HUES48 (cell line): Measurements from ENCODE around the gene VPS16.

Source experiments
- H3K27ac ChIP-seq: one replicate; pipeline ENCODE4 v1.7.0; 2013; ENCODE audit warnings: low read depth, low read length, inconsistent platforms
- H3K27me3 ChIP-seq: 2 replicates; pipeline ENCODE4 v1.6.1; 2013; ENCODE audit warnings: mild to moderate bottlenecking, low read length; ENCODE audit not compliant: control insufficient read depth, insufficient read depth
- H3K36me3 ChIP-seq: 2 replicates; pipeline ENCODE4 v1.6.1; 2013; ENCODE audit warnings: low read length; ENCODE audit not compliant: control insufficient read depth, insufficient read depth
- H3K4me1 ChIP-seq: 2 replicates; pipeline ENCODE4 v1.6.1; 2013; ENCODE audit warnings: mild to moderate bottlenecking, low read length; ENCODE audit not compliant: control insufficient read depth, insufficient read depth
- H3K4me3 ChIP-seq: 2 replicates; pipeline ENCODE4 v1.5.1; 2013; ENCODE audit warnings: mild to moderate bottlenecking, low read depth, low read length
- H3K9ac ChIP-seq: 2 replicates; pipeline ENCODE4 v1.6.1; 2013; ENCODE audit warnings: mild to moderate bottlenecking, low read depth, low read length, moderate library complexity
- H3K9me3 ChIP-seq: 2 replicates; pipeline ENCODE4 v1.6.1; 2013; ENCODE audit warnings: low read length; ENCODE audit not compliant: control insufficient read depth, insufficient read depth

Gene VPS16

DNA sequence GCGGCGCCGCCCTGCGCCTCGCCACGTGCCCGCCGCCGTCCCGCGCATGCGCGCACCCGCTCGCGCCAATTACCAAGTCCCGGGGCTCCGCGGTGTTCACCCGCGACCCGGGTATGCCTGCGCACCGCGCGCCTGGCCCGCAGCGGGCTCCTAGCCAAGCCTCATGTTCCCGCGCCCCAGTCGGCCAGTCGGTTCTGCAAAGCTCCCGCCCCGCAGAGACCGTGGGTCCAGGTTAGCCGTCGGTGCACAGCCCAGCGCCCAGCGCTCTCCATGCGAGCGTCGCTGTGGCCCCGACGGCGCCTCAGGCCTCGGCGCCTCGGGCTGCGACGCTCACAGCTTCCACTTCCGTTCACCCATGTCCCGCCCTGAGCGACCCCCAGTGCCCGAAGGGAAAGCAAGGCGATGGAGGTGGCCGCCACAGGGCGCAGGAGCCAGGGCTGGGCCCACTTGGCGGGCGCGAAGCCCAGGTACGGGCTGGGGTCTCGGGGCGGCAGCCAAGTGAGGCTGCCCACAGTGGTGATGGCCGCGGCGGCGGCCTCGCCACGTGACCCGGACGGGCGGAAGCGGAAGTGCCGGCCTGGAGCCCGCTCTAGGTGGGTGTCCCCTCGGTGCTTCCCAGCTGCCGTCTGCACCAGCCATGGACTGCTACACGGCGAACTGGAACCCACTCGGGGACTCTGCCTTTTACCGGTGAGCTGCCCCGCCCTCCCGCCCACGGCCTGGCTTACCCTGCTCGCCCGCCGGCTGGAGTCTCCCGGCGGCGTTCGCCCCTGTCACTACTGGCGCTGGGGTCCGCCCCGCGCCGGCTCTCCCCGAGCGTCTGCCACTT is at the start of gene VPS16, which contains the start of gene PCED1A:
VPS16 (plus strand) TSS at position 608 of the 829 bp plus-strand sequence; CDS start at position 638, 30 bp downstream.
PCED1A (minus strand) TSS at position 518 of the 829 bp plus-strand sequence. CDS start 743 bp downstream, outside the sequence.
- peaks cover 14% of the 10 kb centered on the region for H3K27me3 ChIP-seq
- H3K36me3 ChIP-seq: no peaks in the 10 kb centered on the region
- 0 out of 2 replicates have a peak, but pooled peaks cover 3% of the 10 kb centered on the region for H3K4me1 ChIP-seq
- H3K4me3 ChIP-seq: peak within 1 kb of the TSS; percentile 84
- no peak within 1 kb of the TSS for H3K27ac ChIP-seq
- peak within 1 kb of the TSS; percentile 68 for H3K9ac ChIP-seq
- H3K9me3 ChIP-seq: no peaks in the 10 kb centered on the region

DNA sequence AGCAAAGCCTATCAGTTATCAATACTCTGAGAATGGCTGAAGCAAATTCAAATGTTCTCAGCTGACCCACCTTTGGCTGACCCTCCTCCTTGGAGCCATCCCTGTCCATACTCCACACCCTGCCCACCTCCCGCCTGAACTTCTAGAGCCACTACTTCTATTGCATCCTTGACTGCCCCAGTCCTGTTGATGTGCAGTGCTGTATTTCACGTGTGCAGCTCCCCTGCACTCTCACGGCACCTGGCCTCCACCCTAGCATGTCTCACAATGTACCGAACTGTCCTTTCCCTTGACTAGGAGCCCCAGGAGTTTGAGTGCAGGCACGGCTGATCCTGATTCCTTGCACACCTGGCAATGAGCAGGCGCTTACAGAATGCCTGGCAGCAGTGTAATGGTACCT is 47.1 kb upstream of the VPS16 start:
- Histone ChIP-seq H3K4me1 (no peaks in the 10 kb centered on the region), H3K36me3 (peaks cover 40% of the 10 kb centered on the region), H3K27me3 (no peaks in the 10 kb centered on the region), H3K27ac (no peak overlapping the region), H3K4me3 (no peak overlapping the region), H3K9ac (no peak overlapping the region), H3K9me3 (no peaks in the 10 kb centered on the region)

DNA sequence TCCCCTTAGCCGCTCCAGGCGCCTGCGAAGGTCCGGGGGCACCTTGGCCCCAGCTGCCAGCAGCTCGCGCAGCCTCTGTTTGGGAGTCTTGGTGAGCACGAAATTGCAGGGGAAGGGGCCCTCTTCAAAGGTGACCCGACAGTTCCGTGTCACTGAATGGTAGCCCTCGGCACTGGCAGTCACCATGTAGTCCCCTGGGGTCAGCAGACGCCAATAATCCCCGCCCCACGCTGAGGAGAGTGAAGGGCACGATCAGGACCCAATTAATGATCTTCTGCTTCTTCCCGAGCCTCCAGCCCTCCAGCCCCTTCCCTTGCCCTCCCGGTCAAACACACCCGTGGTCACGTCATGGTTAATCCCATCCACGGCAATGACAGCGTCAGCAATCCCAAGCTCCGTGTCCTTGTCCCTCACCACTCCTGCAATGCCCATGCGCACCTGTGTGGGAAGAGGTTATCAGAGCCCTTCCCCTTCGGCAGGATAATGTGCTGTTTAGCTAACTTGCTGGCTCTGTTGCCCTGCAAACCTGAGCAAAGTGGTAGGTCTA is 46.3 kb upstream of the VPS16 start:
- H3K4me1 ChIP-seq: no peaks in the 10 kb centered on the region; the same call in 1 of the 2 replicates
- H3K27me3 ChIP-seq: 0 out of 2 replicates have a peak, but pooled peaks cover 1% of the 10 kb centered on the region

DNA sequence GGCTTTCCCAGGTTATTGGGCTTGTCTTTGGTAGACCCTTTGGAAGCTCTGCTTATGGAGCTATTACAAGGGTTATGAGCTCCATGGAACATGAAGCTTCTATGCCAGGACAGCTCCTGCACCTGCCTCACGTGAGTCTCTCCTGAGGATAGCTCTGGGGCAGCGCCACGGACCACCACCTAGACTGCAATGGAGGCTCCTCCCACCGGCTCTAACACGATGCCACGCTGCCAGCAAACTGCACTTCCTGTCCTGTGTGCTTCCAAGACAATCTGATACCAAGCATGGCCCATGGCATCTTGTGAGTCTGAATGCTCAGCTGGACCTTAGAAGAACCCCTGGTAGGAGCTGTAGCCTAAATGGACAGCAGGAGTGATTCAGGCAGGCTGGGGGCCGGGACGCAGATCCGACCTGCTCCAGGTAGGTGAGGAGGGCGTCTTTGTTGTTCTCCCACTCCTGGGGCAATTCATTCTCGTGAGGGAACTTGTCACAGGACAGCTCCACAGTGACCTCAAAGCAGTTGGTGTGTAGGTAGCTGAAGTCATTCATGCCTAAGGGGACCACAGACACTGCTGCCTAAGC is 45.6 kb upstream of the VPS16 start:
- H3K27me3 ChIP-seq: 0 out of 2 replicates have a peak, but pooled peaks cover 6% of the 10 kb centered on the region
- H3K9me3 ChIP-seq: no peaks in the 10 kb centered on the region
- peaks cover 40% of the 10 kb centered on the region for H3K36me3 ChIP-seq
- H3K27ac ChIP-seq: no peak overlapping the region
- no peak overlapping the region for H3K9ac ChIP-seq
- no peak overlapping the region for H3K4me3 ChIP-seq
- H3K4me1 ChIP-seq: peaks cover 5% of the 10 kb centered on the region; the same call in 1 of the 2 replicates

More for the DNA sequence above, 46.3 kb upstream of the VPS16 start:
- Histone ChIP-seq H3K4me3 (no peak overlapping the region), H3K36me3 (peaks cover 40% of the 10 kb centered on the region), H3K27ac (no peak overlapping the region), H3K9ac (no peak overlapping the region), H3K9me3 (no peaks in the 10 kb centered on the region)

DNA sequence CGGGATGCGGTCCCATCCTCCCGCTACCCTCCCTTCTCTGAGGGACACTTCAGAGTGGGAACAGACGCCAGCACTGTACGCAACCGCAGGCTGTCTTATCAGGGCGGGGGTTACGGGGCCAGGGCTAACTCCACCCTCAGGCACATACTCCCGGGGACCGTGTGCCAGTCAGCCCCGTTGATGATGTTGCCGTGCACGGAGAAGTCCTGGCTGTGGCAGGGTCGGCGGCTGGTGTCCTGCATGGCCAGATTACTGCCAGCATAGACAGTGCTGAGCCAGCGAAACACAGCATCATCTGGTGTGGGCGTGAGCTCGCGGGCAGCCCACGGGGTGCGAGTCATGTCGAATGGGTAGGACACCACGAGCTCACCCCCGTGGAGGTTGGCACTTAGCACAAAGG is 45.1 kb upstream of the VPS16 start:
- H3K9ac ChIP-seq: no peak overlapping the region
- no peak overlapping the region for H3K4me3 ChIP-seq
- peaks cover 5% of the 10 kb centered on the region; the same call in 1 of the 2 replicates for H3K4me1 ChIP-seq
- no peak overlapping the region for H3K27ac ChIP-seq
- H3K9me3 ChIP-seq: no peaks in the 10 kb centered on the region
- H3K27me3 ChIP-seq: 0 out of 2 replicates have a peak, but pooled peaks cover 10% of the 10 kb centered on the region
- H3K36me3 ChIP-seq: peaks cover 40% of the 10 kb centered on the region

DNA sequence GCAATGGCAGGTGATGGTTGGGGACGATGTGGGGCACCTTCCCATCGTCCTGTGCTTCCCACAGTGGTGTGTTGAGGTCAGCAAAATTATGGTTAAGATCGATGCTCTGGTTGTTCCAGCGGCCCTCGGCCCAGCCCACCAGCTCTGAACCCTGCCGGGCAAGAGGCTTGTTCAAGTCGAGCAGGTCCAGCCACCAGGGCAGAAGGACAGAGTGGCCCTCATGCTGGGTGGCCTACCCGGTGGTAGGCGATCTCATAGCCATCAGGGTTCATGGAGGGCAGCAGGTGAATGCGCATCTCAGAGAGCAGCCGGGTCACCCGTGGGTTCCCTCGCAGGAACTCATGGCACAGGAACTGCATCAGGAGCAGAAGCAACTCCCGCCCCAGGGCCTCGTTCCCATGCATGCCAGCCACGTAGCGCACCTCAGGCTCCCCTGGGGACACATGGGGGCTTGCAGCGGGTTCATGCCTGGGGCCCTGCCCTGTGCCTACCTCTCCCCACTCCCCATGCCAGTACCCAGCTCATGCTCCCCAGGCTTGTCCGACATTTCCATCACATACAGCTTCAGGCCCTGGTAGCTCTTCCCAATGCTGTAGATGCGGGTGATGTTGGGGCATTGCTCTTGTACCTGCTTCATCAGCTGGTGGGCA is 44.4 kb upstream of the VPS16 start:
- H3K9me3 ChIP-seq: no peaks in the 10 kb centered on the region
- H3K4me3 ChIP-seq: no peak overlapping the region
- H3K27me3 ChIP-seq: peaks cover 16% of the 10 kb centered on the region
- H3K27ac ChIP-seq: no peak overlapping the region
- peaks cover 40% of the 10 kb centered on the region for H3K36me3 ChIP-seq
- no peak overlapping the region for H3K9ac ChIP-seq
- peaks cover 9% of the 10 kb centered on the region; the same call in 1 of the 2 replicates for H3K4me1 ChIP-seq

DNA sequence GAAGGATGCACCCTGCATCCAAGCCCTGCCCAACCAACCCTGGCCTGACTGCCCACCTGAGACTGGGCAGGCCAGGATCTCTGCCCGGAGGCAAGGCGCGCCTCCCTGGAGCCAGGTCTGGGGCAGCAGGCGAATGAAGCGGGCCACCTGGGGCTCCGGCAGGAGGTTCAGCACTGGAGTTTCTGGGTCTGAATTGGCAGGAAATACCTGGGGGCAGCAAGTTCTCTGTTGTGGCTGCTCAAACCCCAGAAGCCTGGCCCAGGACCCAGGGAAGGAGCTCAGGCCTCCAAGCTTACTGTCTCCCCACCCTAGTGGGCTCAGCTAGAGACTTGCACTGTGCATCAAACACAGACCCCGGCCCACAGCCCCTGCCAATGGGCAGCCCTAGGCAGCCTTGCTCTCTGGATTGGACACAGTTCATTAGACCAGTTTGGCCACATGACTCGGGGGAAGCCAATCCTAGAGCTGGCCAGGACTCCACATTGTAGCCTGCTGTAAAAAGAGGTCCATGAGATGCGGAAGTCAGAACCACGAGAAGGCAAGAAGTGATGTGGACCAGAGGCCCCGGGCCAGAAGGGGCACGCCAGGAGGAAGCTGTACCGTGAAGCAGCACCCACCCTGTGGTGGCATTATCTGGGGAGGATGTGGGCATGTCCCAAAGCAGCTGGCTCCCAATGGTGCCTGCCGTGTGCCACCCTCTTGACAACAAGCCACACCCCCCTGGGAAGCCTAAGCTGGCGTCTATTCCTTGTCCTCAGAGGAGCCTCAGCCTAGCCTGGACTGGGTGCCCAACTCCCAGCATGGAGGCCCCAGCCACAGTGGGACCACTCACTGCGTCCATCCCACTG is 43.2 kb upstream of the VPS16 start:
- no peak overlapping the region for H3K9ac ChIP-seq
- H3K9me3 ChIP-seq: no peaks in the 10 kb centered on the region
- H3K27ac ChIP-seq: no peak overlapping the region
- no peak overlapping the region for H3K4me3 ChIP-seq
- H3K36me3 ChIP-seq: peaks cover 40% of the 10 kb centered on the region
- peaks cover 28% of the 10 kb centered on the region for H3K27me3 ChIP-seq
- peaks cover 13% of the 10 kb centered on the region; the same call in 1 of the 2 replicates for H3K4me1 ChIP-seq

DNA sequence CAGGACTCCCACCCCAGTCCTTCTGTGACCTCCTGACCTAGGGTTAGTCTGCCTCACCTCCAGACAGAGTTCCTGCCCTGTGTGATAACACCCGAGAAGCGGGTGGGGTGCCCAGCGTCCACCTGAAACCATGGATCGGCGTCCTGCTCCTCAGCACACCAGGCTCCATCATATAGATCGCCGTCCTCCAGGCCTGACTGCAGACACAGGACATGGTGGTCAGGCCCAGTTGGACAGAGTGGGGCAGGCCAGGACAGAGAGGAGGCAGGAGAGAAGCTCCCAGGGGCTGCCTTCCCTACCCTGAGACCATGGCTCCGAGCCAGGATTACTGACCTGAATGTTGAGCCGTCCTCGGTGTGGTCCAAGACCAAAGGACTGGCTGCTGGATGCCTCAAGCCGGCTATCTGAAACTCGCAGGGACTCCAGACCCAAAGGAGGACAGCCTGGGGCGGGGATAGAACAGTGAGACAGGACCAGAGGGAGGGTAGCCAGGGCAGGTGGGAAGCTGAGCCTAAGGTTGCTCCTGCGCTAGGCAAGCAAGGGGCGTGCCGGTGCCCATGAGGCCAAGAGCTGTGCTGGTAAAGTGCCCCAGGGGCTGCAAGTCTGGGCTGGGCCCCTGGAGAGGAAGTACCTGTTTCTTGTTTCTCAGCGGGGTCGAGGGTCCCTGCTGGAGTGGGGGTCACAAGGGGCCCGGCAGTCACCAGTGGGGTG is 42.3 kb upstream of the VPS16 start:
- Histone ChIP-seq H3K9ac (no peak overlapping the region), H3K27me3 (peaks cover 37% of the 10 kb centered on the region), H3K27ac (peak overlapping the region; percentile 2), H3K9me3 (no peaks in the 10 kb centered on the region), H3K4me1 (peaks cover 13% of the 10 kb centered on the region; the same call in 1 of the 2 replicates), H3K4me3 (no peak overlapping the region), H3K36me3 (peaks cover 40% of the 10 kb centered on the region)

DNA sequence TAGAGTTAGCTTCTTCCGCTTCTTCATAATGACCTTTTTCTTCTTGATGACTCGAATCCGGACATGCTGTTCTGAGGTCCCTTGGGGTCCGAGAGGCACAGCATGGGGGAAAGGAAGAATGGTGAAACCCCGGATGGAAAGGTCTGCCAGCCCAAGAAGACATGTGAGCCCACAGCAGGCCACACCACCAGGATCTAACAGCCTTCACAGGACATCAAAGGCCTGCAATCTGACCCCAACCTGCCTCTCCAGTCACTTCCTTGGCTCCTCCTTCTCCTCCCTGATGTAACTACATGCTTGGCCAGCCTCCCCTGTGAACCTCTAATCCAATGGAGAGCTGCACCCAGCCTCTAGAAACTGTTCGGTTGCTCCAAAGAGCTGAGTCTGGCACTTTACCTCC is 41.7 kb upstream of the VPS16 start:
- Histone ChIP-seq H3K9me3 (no peaks in the 10 kb centered on the region), H3K4me3 (peak overlapping the region; percentile 96; the same call in 1 of the 2 replicates), H3K27me3 (peaks cover 43% of the 10 kb centered on the region), H3K36me3 (peaks cover 40% of the 10 kb centered on the region), H3K27ac (peak overlapping the region; percentile 2), H3K4me1 (peaks cover 13% of the 10 kb centered on the region; the same call in 1 of the 2 replicates), H3K9ac (no peak overlapping the region)
